ENCODE measurements around the gene KRTAP10-1. TPM values are rescaled to one million over a fixed set of nuclear protein-coding genes. Genes with fewer than 3 reads are reported as not detected.

The KRTAP10-1 gene
- total RNA-seq, 1 donor from 2014 or later, result not detected

DNA sequence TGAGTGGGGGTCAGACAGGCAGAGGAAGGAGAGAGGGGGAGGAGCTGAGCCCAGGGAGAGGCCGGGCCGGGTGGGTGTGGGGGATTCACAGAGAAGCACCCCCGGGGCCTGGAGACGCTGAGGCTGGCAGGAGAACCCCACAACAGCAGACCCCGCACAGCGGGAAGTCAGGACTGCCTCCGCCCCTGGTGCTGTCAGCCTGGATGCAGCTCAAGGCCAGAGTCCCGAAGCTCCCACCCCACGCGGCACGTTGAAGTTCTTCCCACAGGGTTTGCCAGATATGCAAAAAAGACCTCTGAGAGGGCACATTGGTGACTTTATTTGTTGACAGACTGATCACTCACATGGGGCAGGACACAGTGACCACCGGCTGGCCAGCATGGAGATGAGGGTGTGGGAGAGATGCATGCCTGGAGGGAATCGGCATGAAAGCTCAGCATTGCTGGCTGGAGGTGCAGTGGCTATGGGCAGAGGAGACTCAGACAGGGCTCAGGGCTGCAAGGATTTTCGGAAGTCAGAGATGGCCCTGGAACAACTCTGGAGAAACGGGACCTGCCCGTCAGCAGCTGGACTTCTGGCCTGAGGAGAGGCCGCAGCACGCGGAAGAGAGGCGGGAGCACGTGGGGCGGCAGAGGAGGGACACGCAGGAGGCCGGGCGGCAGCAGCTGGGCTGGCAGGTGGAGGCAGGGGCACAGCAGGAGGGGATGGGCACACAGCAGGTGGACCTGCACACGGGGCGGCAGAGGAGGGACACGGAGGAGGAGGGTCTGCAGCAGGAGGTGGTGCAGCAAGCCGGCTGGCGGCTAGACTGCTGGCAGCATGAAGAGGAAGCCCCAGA, 17.7 kb upstream of the KRTAP10-1 start:
- no peak overlapping the region for H3K27ac ChIP-seq
- TF ChIP-seq, protein P1, sequence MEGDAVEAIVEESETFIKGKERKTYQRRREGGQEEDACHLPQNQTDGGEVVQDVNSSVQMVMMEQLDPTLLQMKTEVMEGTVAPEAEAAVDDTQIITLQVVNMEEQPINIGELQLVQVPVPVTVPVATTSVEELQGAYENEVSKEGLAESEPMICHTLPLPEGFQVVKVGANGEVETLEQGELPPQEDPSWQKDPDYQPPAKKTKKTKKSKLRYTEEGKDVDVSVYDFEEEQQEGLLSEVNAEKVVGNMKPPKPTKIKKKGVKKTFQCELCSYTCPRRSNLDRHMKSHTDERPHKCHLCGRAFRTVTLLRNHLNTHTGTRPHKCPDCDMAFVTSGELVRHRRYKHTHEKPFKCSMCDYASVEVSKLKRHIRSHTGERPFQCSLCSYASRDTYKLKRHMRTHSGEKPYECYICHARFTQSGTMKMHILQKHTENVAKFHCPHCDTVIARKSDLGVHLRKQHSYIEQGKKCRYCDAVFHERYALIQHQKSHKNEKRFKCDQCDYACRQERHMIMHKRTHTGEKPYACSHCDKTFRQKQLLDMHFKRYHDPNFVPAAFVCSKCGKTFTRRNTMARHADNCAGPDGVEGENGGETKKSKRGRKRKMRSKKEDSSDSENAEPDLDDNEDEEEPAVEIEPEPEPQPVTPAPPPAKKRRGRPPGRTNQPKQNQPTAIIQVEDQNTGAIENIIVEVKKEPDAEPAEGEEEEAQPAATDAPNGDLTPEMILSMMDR (IDR thresholded peaks at IDR 0.05), result no peak
- H3K4me1 ChIP-seq, result no peaks in the 10 kb centered on the region
- H3K27me3 ChIP-seq, result peaks cover 9% of the 10 kb centered on the region
- peak; percentile 52 for DNase-seq
- ATAC-seq, result no peak
- H3K9me3 ChIP-seq, result no peaks in the 10 kb centered on the region
- no peak overlapping the region for H3K4me3 ChIP-seq
- intact Hi-C loops (cut with DNase I), result no loop called here
- H3K36me3 ChIP-seq, result no peaks in the 10 kb centered on the region

DNA sequence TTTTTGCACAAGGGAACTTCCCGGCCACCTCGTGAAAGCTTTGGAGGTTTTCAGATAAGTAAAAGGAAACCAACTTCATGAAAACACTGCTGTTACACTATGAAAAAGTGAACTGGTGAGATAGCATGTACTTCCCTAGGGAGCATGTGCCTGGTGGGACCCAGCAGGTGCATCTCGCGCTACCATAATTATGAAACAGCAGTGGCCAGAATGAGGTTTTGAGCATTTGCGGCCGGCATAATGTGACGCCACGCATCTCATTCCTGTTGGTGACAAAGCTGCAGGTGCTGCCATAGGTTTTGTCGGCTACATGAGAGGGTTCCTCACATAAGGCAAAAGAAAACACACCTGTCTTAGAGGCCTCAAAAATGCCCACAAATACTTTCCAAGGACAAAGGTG, 16.9 kb upstream of the KRTAP10-1 start:
- TF ChIP-seq, protein P1 (IDR thresholded peaks at IDR 0.05), result no peak

DNA sequence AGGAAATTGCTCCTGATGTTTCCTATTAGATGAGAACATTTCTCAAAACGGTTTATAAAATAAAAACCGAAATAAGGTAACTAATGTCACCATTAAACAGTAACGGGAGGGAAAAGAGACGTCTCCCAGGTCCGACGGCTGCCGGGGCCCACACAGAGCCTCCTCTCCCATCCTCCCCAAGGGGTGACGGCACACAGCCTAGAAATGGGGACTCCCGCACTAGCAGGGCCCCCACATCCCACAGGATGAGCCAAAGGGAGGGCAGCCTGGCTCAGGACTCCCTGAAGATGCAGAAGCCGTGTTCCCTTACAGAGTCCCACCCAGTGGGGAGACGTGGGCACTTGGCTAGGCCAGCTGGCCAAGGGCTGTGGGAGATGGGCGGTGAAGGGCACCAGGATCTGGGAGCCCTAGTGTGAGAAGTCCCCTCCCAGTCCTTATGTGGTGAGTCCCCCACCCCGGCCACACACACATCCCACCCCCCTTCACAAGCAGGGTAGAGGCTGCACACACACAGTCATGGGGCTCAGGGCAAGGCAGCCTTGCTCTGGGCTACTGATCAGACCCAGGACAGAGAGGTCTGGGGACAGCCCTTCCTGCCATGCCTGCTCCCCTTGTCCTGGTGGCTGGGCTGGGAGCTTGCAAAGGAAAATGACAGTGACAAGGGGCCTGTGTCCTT, 15.3 kb upstream of the KRTAP10-1 start:
- ATAC-seq (peak; percentile 16), DNase-seq (peak; percentile 50)
- intact Hi-C loops (cut with DNase I), result no loop called here
- Histone ChIP-seq H3K36me3 (no peaks in the 10 kb centered on the region), H3K4me3 (no peak overlapping the region), H3K4me1 (no peaks in the 10 kb centered on the region), H3K27ac (no peak overlapping the region), H3K9me3 (no peaks in the 10 kb centered on the region), H3K27me3 (peaks cover 9% of the 10 kb centered on the region)
- TF ChIP-seq, protein P1 (IDR thresholded peaks at IDR 0.05), result no peak

More for the DNA sequence above, 16.9 kb upstream of the KRTAP10-1 start:
- no peak overlapping the region for H3K27ac ChIP-seq
- peaks cover 9% of the 10 kb centered on the region for H3K27me3 ChIP-seq
- intact Hi-C loops (cut with DNase I), result no loop called here
- H3K4me1 ChIP-seq, result no peaks in the 10 kb centered on the region
- DNase-seq, result no peak
- H3K9me3 ChIP-seq, result no peaks in the 10 kb centered on the region
- H3K4me3 ChIP-seq, result no peak overlapping the region
- H3K36me3 ChIP-seq, result no peaks in the 10 kb centered on the region
- no peak for ATAC-seq

DNA sequence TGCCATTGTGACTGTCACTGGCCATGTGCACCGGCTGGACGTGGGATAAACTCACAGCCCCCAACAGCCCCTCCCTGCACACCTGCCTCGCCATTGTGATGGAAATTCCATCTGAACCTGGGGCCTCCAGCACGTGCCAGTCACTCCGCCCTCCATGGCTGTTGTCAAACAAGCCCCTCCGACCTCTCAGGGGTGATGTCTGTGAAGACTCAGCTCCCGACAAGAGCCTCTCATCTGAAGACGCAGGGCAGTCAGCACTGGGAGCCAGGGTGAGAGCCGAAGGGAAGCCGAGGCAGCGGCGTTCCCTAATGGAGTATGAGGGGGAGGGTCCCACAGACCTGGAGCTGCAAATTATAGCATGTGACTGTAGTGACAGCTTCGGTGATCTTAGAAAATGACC, 12.7 kb upstream of the KRTAP10-1 start:
- H3K36me3 ChIP-seq, result no peaks in the 10 kb centered on the region

DNA sequence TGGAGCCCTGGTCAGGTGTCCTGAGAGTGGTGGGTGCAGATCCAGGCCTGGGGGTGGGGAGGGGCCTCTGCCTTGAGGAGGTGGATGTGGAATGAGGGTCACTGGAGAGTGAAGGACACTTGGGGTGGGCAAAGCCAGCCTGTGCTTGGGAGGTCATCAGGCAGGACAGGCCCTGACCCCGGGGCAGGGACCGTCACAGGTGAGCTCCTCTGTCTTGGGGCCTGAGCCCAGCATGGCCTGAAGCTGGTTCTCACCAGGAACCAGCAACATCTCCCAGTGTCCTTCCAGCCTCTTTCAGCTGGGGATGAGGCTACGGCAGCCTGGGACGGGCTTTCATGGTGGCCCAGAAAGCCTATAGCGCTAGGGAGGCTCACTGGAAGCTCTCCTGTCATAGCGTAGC, 12.1 kb upstream of the KRTAP10-1 start:
- intact Hi-C loops (cut with DNase I), result no loop called here
- Histone ChIP-seq H3K4me1 (no peaks in the 10 kb centered on the region), H3K27me3 (peaks cover 18% of the 10 kb centered on the region), H3K27ac (no peak overlapping the region), H3K9me3 (no peaks in the 10 kb centered on the region), H3K4me3 (no peak overlapping the region), H3K36me3 (no peaks in the 10 kb centered on the region)
- ATAC-seq, result peak; percentile 10
- peak; percentile 40 for DNase-seq
- TF ChIP-seq, protein P1 (IDR thresholded peaks at IDR 0.05), result no peak

More for the DNA sequence above, 12.7 kb upstream of the KRTAP10-1 start:
- no peaks in the 10 kb centered on the region for H3K4me1 ChIP-seq
- peak; percentile 36 for DNase-seq
- no peaks in the 10 kb centered on the region for H3K9me3 ChIP-seq
- no peak overlapping the region for H3K27ac ChIP-seq
- TF ChIP-seq, protein P1 (IDR thresholded peaks at IDR 0.05), result no peak
- H3K4me3 ChIP-seq, result no peak overlapping the region
- peaks cover 18% of the 10 kb centered on the region for H3K27me3 ChIP-seq
- intact Hi-C loops (cut with DNase I), result no loop called here
- no peak for ATAC-seq
